ENCODE measurements around the gene SART1. TPM values are rescaled to one million over a fixed set of nuclear protein-coding genes. Genes with fewer than 3 reads are reported as not detected.

Gene SART1
- total RNA-seq, 1 donor from 2014 or later, result 36.5 TPM

DNA sequence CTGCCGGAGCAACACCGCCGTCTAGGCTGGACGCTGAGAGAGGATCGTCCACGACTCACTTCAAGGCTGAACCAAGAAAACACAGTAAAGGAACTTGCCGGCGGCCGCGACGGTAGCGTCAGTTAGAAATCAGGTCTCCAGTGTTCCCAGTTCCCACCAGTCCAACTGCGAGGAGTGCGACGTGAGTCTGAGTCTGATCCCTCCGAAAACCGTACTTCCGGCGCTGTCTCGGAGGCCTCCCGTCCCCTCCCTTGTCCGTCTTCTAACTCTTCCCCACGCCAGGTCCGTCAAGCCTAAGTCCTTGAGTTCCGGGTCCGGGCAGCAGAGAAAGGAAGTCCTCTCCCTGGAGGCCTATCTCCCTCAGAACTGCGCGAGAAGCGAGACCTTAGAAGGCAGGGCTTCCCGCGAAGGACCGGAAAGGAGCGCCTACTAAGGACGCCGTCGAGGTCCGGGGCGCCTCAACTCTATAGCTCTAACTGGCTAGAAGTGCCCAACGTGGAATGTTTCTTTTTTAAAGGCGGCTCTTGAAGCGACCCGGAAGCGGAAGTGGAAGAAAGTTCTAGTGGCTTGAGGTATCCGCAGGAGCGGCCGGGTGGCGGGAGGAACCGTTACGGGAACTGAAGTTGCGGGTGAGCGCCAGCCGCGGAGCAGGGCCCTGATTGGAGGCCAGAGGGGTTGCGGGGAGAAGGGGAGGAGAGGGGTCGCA lies 40.6 kb downstream of the SART1 start, which contains the start of the genes BANF1 and EIF1AD:
TSS of gene BANF1 (plus strand) at position 562 of the 706 bp plus-strand sequence. CDS start 748 bp downstream, outside the sequence.
TSS of gene EIF1AD (minus strand) at position 216 of the 706 bp plus-strand sequence. CDS start 1,768 bp downstream, outside the sequence.
- H3K79me2 ChIP-seq (ENCODE audit: insufficient read depth, low read length), result peaks cover 52% of the 10 kb centered on the region
- peaks cover 14% of the 10 kb centered on the region for H3K36me3 Mint-ChIP-seq (ENCODE audit: low read depth, unreplicated experiment)

DNA sequence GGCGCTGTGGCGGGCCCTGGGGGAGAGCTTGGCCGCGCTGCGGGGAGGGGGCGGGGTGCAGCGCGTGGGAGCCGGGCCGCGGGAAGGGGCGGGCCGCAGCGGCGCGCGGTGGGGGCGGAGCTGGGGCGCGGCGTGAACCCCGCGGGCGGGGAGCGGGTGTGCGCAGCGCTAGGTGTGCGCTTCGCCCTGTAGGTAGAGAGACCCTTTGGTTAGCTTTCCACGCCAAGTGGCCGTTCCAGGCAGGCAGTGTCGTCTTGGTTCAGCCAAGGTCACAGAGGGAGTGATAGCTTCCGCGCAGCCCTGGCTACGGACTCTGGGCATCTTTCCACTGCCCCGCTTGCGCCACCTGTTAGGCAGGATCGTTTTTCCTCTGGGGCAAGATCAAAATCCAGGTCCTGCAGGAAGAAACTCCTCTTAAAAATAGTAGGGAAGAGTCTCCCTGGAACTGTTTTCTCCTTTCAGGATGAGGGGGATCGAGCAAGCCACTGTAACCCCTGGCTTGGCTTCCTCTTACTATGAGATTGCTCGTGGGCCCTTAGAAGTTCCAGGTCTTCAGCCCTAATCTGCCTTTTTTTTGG lies 41.2 kb downstream of the SART1 start:
- Mint-ChIP-seq H3K9me3 (ENCODE audit: unreplicated experiment) (no peaks in the 10 kb centered on the region), H3K27me3 (ENCODE audit: low read depth, unreplicated experiment) (no peaks in the 10 kb centered on the region), H3K36me3 (ENCODE audit: low read depth, unreplicated experiment) (peaks cover 9% of the 10 kb centered on the region), H3K27ac (ENCODE audit: unreplicated experiment) (peak overlapping the region; percentile 86), H3K4me3 (ENCODE audit: unreplicated experiment) (peak overlapping the region; percentile 100), H3K4me1 (ENCODE audit: low read depth, unreplicated experiment) (peaks cover 20% of the 10 kb centered on the region)
- FAIRE-seq (no peak), DNase-seq (ENCODE audit: low read depth) (peak; percentile 21)
- Histone ChIP-seq H3K27me3 (ENCODE audit: insufficient read depth, low read length) (no peaks in the 10 kb centered on the region), H3K4me2 (ENCODE audit: low read length) (peak overlapping the region; percentile 96), H3K9me3 (ENCODE audit: insufficient read depth, low read depth, low read length) (no peaks in the 10 kb centered on the region), H3K9ac (ENCODE audit: low read length) (peak overlapping the region; percentile 95), H3K4me3 (ENCODE audit: insufficient read depth, low read depth, low read length) (peak overlapping the region; percentile 99), H2AFZ (ENCODE audit: low read depth, low read length) (peak overlapping the region; percentile 99), H4K20me1 (ENCODE audit: insufficient read depth, low read length) (peaks cover 27% of the 10 kb centered on the region), H3K36me3 (ENCODE audit: insufficient read depth, low read length) (peaks cover 31% of the 10 kb centered on the region), H3K79me2 (ENCODE audit: insufficient read depth, low read length) (peaks cover 47% of the 10 kb centered on the region), H3K27ac (ENCODE audit: low read depth, low read length) (peak overlapping the region; percentile 91), H3K4me1 (ENCODE audit: insufficient read depth, low read length) (peaks cover 3% of the 10 kb centered on the region)
- no peak for TF ChIP-seq EZH2 (IDR thresholded peaks at IDR 0.05; ENCODE audit: insufficient read depth, low read length)
- TF ChIP-seq, protein P1, sequence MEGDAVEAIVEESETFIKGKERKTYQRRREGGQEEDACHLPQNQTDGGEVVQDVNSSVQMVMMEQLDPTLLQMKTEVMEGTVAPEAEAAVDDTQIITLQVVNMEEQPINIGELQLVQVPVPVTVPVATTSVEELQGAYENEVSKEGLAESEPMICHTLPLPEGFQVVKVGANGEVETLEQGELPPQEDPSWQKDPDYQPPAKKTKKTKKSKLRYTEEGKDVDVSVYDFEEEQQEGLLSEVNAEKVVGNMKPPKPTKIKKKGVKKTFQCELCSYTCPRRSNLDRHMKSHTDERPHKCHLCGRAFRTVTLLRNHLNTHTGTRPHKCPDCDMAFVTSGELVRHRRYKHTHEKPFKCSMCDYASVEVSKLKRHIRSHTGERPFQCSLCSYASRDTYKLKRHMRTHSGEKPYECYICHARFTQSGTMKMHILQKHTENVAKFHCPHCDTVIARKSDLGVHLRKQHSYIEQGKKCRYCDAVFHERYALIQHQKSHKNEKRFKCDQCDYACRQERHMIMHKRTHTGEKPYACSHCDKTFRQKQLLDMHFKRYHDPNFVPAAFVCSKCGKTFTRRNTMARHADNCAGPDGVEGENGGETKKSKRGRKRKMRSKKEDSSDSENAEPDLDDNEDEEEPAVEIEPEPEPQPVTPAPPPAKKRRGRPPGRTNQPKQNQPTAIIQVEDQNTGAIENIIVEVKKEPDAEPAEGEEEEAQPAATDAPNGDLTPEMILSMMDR (IDR thresholded peaks at IDR 0.05; ENCODE audit: insufficient read depth, low read depth, low read length), result no peak

More for the DNA sequence above, 40.6 kb downstream of the SART1 start, which contains the start of the genes BANF1 and EIF1AD:
- Histone ChIP-seq H3K9me3 (ENCODE audit: insufficient read depth, low read depth, low read length) (no peaks in the 10 kb centered on the region), H3K27ac (ENCODE audit: low read depth, low read length) (peak within 1 kb of the TSS; percentile 91), H3K4me3 (ENCODE audit: insufficient read depth, low read depth, low read length) (peak within 1 kb of the TSS; percentile 99), H3K9ac (ENCODE audit: low read length) (peak within 1 kb of the TSS; percentile 95), H3K4me2 (ENCODE audit: low read length) (peak within 1 kb of the TSS; percentile 96), H3K36me3 (ENCODE audit: insufficient read depth, low read length) (peaks cover 37% of the 10 kb centered on the region), H3K27me3 (ENCODE audit: insufficient read depth, low read length) (no peaks in the 10 kb centered on the region), H2AFZ (ENCODE audit: low read depth, low read length) (peak within 1 kb of the TSS; percentile 99), H4K20me1 (ENCODE audit: insufficient read depth, low read length) (peaks cover 32% of the 10 kb centered on the region), H3K4me1 (ENCODE audit: insufficient read depth, low read length) (peaks cover 3% of the 10 kb centered on the region)
- Mint-ChIP-seq H3K27me3 (ENCODE audit: low read depth, unreplicated experiment) (no peaks in the 10 kb centered on the region), H3K4me1 (ENCODE audit: low read depth, unreplicated experiment) (peaks cover 20% of the 10 kb centered on the region), H3K9me3 (ENCODE audit: unreplicated experiment) (no peaks in the 10 kb centered on the region), H3K4me3 (ENCODE audit: unreplicated experiment) (peak within 1 kb of the TSS; percentile 100), H3K27ac (ENCODE audit: unreplicated experiment) (peak within 1 kb of the TSS; percentile 98)
- no peak for TF ChIP-seq EZH2 (IDR thresholded peaks at IDR 0.05; ENCODE audit: insufficient read depth, low read length)
- TF ChIP-seq, protein P1 (IDR thresholded peaks at IDR 0.05; ENCODE audit: insufficient read depth, low read depth, low read length), result no peak
- no peak for FAIRE-seq
- peak; percentile 96 for DNase-seq (ENCODE audit: low read depth)
